ENCODE data around the gene GPR183. TPM values are rescaled to one million over a fixed set of nuclear protein-coding genes. Genes with fewer than 3 reads are reported as not detected.
"Not testable (repeated sequence)": the region's sequence is repeated elsewhere in the genome, so short reads cannot be mapped to it uniquely, and the experiment has no call there.

GPR183 gene
- polyA plus RNA-seq, 12 donors = 1.5 to 6.4 (median 2.7) TPM; not detected in 2

DNA sequence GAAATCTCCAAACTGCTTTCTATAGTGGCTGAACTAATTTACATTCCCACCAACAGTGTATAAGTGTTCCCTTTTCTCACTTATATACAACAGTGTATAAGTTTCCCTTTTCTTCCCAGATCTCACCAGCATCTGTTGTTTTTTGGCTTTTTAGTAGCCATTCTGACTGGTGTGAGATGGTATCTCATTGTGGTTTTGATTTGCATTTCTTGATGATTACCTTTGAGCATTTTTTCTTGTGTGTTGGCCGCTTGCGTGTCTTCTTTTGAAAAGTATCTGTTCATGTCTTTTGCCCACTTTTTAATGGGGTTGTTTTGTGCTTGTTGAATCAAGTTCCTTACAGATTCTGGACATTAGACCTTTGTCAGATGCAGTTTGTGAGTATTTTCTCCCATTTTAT lies 57.6 kb downstream of the GPR183 start:
- not testable (repeated sequence) for DNase-seq

DNA sequence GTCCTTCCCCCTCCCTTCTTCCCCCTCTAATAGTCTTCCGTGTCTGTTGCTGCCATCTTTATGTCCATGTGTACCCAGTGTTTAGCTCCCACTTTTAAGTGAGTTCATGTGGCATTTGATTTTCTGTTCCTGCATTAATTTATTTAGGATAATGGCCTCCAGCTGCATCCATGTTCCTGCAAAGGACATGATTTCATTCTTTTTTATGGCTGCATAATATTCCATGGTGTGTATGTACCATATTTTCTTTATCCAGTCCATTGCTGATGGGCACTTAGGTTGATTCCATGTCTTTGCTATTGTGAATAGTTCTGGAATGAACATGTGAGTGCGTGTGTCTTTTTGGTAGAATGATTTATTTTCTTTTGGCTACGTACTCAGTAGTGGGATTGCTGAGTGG lies 58.0 kb downstream of the GPR183 start:
- not testable (repeated sequence) for DNase-seq

DNA sequence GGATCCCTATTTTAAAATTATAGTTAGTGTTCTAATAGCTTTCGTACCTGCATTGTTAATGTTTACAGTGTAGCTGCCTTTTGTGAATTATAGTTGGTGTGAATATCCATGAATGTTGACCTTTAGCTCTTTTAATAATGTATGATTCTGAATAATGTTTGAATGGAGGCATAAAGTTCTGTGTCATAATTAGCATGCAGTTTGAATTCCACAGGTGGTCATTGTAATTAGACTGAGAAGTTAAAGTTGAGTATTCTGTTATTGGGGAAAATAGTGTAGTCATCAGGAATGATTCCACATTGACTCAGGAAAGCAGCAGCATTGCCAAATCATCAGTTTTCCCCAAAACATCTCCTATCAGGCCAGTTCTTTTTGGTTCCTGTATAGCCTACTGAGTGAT lies 61.1 kb downstream of the GPR183 start:
- no peak for DNase-seq

Other genes starting within 250 kb of the GPR183 start
- 100 to 1,000 TPM in 1 of 12 donors, 10 to 100 TPM in 10, not detected in 1; 55.0 to 125 (median 89.2) TPM for gene UBAC2, start 106.5 kb downstream of the GPR183 start, polyA plus RNA-seq (ENCODE audit: insufficient read length in 12 of 12)
- gene GPR18, start 49.0 kb downstream of the GPR183 start, polyA plus RNA-seq (ENCODE audit: insufficient read length in 12 of 12) = under 1 TPM in 6 of 12 donors, not detected in 6; 0.12 to 0.98 (median 0.28) TPM
- gene TM9SF2, start 194.1 kb upstream of the GPR183 start, polyA plus RNA-seq (ENCODE audit: insufficient read length in 12 of 12) = 100 to 1,000 TPM in 2 of 12 donors, 10 to 100 TPM in 9, not detected in 1; 76.5 to 111 (median 86.5) TPM